NCI-H748 treated with DMSO at 0.1 percent for 48 hours (cell line): ENCODE results near the gene SPTBN5.

Experiments
- DNase-seq: peaks from one replicate; lab custom pipeline; 2025; lab: John Stamatoyannopoulos, UW

The SPTBN5 gene

DNA sequence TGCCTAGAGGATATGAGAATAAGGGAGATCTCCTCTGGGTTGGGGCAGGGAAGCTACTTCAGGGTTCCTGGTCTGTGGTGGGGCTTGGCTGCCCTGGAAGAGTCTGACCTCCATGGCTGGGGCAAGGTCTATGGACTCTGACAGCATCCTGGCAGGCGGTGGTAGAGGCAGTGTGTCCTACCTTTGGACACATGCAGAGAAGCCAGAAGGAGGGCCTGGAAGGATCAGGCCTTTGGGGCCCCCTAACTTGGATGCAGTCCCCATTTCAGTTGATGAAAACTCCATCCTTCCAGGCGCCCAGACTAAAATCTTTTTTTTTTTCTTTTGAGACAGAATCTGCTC, 10.4 kb downstream of the SPTBN5 start:
- DNase-seq, result no peak

DNA sequence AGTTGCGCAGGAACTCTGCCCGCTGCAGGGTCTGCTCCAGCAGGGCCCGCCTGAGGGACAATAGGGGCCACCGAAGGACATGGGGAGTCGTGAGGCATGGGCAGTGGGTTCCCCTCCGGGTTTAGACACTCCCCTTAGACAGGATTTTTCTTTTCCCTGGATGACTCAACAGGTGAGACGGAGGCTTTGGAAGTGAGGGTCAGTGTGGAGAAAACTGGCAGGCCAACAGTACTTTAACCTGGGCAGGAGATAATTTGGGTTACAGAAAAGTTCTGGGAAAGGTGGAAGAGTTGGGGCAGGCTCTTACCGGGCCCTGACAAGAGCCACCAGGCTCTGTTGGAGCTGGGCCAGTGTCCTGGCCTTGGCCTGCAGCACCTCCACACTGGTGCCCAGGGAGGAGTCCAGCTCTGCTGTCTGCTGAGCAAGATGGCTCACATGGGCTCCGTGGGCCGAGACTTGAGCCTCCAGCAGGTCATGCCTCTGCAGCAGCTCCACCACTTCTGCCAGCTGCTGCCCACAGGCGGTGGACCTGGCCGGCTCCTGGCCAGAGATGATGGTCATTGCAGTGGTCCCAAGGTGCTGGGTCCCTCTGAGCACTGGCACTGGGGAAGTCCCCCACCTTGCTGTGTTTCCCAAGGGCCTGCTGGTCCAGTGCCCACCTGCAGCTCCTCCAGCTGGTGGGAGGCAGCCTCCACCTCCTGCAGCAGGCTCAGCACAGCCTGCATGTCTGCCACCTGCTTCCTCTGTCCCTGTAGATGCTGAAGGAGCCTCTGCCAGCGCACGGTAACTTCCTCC, 11.0 kb downstream of the SPTBN5 start:
- no peak for DNase-seq

- no peak for DNase-seq
These were observed 11.7 kb downstream of the SPTBN5 start for GRCh38 chr15:41881920-41882688.

- DNase-seq, result no peak
These were observed 12.3 kb downstream of the SPTBN5 start for GRCh38 chr15:41881550-41881919.

DNA sequence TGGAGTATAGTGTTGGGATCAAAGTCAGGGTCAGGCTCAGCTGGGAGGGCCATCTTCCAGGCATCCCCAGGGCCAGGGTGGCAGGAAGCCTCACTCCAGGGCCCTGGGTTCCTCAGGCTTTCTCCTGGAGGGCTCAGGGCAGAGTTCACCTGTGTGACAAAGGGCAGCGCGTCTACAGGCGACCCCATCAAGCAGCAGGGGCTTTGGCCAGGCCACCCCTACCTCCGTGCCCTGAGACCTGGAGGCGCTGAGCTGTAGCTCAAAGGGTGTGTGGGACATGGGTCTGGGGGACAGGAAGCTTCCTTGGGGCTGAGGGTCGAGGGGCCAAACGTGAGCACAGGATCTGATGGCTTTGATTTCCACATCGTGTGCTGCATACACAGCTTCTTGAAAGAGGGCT, 12.8 kb downstream of the SPTBN5 start:
- DNase-seq, result no peak

GRCh38 chr15:41880156-41880877, 13.5 kb downstream of the SPTBN5 start:
- DNase-seq, result no peak

DNA sequence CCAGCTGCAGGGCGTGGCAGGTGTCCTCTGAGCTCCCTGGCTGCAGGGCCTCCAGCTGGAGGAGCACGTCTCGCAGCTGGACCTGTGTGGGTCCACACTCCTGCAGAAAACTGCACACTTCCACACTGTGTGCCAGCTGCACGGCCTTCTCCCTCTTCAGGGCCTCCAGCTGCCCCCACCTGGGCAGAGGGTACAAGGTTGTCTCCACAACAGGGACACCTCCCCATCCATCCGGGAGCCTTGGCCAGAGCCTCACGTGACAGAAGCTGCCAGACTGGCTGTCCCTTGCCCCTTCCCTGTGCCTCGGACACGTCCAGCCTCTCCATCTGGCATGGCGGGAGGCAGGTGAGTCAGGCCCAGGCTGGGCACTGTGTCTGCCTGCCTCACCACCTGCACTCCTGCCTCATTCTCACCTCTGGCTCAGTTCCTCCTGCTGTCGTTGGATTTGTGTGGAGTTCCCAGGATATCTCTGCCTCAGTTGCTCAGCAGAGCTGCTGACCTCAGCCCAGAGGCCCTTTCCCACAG, 14.5 kb downstream of the SPTBN5 start:
- no peak for DNase-seq

DNA sequence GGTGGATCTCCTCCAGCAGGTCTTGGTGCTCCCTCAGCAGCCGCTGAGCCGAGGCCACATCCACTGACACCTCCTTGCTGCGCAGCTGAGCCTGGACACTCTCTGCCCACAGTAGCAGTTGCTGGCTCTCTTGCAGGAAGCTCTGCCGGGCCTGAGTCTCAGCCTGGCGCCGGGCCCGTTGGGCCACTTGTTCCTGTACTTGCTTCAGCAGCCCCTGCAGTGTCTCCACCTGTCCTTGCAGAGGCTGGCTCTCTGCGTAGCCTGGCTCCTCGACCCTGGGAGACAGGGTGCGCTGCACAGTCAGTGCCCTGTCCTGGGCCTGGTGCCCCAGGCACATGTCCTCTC, 15.5 kb downstream of the SPTBN5 start:
- no peak for DNase-seq

DNA sequence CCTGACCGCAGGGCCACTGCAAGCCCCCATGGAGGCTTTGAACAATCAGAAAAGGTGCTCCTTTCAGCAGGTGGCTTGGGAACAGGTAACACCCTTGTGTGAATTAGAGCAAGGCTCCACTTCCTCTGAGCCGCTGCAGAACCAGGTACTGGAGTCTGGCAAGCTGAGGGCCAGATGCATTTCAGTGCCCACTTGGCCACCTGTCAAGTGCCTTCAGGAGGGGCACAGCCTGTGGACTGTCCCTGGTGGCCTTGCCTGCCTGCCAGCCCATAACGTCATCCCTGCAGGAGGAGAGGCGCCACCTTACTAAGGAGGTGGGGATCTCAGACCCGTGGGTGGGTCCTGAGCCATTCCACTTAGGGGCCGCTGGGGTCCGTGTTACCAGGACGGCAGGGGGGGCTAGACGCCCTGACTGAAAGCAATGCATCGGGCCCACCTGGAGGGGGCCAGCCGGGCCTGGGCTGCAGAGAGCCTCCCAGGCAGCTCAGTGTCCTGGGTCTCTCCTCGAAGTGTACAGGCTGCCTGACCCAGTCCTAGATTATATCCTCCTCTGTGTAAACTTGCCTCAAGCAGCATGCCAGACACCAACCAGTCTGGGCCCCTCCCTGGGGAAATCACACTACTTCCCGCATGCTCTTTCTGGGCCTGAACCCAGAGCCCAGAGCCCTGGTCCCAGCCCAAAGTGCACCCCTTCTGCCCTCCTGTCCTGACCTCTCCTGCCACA, 16.1 kb downstream of the SPTBN5 start:
- DNase-seq, result no peak

DNA sequence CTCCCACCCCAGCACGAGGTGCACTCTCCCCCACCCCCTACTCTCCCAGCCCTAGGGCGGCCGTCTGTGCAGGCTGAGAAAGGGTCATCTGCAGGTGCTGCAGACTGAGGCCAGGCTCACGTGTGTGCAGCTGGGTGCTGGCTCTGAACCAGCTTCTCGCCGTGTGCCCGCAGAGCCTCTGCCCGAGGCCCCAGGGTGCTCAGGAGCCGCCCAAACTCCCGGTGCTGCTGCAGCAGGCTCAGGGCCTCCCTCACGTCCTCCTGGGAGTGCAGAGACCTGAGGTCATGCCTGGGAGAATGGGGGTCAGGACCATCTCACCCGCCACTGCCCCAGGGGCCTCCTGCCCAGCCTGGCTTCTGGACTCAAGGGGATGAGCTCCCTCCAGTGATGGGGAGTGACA, 17.2 kb downstream of the SPTBN5 start:
- no peak for DNase-seq

DNA sequence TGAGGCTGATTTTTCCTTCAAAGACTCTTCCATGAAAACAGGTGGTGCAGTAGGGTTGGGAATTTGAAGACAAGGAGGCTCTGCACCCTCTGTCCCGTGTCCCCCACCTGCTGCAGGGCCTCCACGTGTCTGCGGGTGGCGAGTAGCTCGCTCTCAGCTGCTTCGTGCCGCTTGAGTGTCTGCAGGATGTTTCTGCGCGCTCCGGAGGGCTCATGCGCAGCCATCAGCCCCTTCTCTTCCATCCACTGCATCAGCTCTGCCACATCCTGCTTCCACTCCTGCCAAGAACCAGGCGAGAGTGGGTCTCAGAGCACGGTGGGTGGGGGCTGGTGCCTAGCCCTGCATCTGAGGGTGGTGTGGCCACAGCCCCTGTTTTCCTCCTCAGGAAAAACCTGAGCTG, 17.8 kb downstream of the SPTBN5 start:
- DNase-seq, result no peak

DNA sequence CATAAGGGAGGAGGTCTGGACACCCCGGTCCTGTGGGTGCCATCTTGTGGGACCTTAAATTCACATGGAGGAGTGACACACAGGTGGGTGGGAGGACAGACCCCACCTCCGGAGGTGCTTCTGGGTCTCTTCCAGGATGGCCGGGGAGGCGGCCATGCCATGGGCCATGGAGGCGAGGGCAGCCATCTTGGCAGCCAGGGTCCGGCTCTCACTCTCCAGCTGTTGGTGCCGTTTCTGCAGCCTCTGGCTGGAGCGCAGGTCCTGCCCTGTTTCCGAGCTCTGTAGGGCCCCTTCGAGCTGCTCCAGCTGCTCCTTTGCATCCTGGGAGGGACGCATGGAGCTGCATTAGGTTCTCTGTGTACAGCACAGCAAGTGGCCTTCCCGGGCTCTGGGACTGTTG, 19.1 kb downstream of the SPTBN5 start:
- DNase-seq, result no peak

DNA sequence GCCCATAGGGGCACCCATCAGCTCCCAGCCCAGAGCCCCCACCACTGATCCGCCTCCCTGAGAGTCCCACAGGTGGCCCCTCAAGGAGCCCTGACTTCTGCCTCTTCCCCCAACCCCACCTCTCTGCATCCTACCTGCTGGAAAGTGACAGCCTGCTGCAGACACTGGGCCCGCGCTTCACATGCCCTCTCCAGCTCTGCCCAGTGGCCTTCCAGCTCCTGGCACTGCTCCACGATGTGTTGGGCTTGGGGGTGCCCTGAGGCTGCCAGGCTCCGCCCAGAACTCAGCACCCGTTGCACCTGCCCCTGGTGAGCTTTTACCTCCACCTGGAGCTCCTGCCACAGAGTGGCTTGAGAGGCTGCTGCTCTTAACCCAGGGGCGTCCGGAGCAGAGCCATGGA, 20.1 kb downstream of the SPTBN5 start:
- DNase-seq, result no peak

GRCh38 chr15:41872166-41872747, 21.6 kb downstream of the SPTBN5 start:
- DNase-seq, result no peak

GRCh38 chr15:41871175-41871905, 22.5 kb downstream of the SPTBN5 start:
- no peak for DNase-seq

DNA sequence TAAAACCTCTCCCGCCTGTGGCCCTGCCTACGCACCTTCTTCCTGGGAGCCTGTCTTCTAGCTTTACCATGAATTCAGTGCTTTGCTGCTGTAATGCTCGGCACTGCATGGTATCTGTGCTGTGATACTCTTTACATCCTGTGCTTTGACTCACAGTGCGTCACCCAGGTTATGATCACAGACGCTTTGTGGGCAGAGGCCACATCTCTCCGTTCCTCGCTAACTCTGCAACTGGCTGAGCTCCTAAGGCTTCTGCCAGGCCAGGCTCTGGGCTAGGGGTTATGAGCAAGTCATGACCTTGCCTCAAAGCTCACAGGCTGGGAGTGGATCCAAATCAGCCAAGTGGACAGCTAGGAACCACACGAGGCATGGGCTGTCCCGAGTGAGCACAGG, 23.2 kb downstream of the SPTBN5 start:
- DNase-seq, result no peak

DNA sequence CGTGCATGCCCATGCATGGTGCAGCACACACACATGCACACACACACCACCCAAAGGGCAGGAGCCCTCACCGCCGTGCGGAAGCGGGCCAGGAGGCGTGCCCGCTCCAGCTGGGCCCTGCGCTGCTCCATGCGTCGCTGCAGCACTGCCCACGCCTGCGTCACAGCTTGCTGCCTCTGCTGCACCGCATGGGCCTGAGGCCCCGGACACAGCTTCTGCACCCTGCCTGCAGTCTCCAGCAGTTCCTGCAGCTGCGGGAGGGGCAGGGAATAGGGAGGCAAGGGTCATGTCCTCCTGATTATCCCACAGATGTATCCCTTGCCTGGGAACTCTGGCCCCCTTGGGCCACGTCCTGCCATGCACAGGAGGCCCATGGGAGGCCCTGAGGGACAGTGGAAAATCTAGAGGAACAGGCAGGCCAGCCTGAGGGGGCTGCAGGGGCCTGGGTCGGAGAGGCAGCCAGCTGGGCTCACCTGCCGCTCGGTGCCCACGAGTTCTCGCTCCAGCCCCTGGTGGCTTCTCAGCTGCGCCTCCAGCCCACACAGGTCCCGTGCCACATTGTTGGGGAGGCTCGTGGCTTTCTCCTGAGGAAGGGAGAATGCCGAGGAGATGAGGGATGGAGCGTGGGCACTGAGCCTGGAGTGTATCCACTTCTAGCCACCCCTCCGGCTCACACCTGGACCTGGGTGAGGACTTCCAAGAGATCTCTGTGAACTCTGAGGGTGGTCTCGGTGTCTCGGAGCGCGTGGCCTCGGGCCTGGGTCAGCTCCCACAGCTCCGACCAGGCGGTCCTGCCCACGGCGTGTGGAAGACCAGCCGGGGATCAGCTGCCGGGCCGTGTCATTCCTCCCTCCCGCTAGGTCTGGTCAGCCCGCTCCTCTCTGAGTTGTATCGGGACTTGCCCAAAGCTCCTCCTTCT, 23.8 kb downstream of the SPTBN5 start:
- DNase-seq, result no peak

DNA sequence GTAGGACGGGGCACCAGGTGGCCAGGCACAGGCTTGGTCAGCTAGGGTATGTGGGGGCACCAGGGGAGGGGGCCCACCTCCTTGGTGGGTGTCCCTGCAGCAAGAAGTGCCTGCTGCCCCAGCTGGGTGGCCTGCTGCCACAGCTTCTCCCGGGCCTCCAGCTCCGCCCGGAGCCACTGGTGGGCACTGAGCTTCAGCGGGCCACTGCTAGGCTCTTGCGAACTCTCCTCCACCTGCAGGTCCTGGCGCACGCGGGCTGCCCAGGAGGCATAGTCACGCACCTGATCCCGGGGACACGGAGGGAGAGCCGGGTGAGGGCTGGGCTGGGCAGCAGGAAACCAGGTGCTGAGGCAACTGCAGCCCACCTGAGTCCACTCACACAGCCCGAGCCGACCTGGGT, 25.5 kb downstream of the SPTBN5 start:
- DNase-seq, result no peak

- no peak for DNase-seq
These were observed 26.8 kb downstream of the SPTBN5 start for GRCh38 chr15:41866872-41867579.
